Measurements from ENCODE around the gene PRKCE.

DNA sequence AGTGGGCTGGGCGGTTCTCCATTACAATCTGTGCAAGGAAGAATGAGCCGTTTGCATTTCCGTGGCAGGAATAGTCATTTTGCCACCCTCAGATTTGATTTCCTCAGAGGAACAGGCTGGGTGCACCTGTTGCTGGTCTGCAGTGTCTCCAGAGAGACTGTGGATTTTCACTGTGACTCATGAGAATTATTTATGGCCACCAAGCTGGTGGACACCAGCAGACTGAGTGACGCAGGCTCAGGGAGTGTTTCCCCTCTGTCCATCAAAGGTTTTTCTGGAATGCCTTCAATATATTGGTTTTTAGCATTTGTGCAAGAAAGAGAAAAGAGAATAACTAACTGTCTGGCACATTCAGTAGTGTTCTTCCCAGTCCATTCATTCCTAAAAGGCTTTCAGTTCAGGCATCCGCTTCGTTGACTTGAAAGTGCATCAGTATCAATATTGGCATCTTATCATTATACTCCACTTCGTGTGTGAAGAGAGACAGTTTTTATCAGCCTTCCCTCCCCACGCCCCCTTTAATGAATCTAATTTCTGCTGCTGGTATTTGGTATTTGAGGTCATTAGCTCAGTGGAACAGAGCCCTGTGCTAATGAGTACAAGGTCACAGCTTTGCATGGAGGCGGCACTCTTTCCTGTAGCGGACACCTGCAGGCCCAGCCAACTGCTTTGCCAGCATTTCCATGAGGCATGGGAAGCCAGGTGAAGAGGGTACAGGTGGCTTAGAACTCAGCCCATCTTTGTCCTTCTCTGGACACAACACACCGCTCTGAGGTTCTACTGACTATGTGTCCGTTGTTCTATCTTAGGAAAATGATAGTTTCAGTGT lies 39.9 kb downstream of the PRKCE start:
- TF ChIP-seq, protein P1, sequence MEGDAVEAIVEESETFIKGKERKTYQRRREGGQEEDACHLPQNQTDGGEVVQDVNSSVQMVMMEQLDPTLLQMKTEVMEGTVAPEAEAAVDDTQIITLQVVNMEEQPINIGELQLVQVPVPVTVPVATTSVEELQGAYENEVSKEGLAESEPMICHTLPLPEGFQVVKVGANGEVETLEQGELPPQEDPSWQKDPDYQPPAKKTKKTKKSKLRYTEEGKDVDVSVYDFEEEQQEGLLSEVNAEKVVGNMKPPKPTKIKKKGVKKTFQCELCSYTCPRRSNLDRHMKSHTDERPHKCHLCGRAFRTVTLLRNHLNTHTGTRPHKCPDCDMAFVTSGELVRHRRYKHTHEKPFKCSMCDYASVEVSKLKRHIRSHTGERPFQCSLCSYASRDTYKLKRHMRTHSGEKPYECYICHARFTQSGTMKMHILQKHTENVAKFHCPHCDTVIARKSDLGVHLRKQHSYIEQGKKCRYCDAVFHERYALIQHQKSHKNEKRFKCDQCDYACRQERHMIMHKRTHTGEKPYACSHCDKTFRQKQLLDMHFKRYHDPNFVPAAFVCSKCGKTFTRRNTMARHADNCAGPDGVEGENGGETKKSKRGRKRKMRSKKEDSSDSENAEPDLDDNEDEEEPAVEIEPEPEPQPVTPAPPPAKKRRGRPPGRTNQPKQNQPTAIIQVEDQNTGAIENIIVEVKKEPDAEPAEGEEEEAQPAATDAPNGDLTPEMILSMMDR (conservative IDR thresholded peaks at IDR 0.05 in 1 of 2, IDR thresholded peaks at IDR 0.05 in 1 of 2; ENCODE audit: low read depth in 1 of 2, low read length in 2 of 2), result no peak
- TF ChIP-seq EZH2 (IDR thresholded peaks at IDR 0.05; ENCODE audit: low read length, missing control alignments), result no peak

Measured in fibroblast of lung (primary cell).